Parathyroid adenoma (tissue), 2 donors: ENCODE measurements around the gene STX12.
"Not testable (repeated sequence)": the region's sequence is repeated elsewhere in the genome, so short reads cannot be mapped to it uniquely, and the experiment has no call there.

Experiments
- H2AFZ ChIP-seq: fragments of 300-600 bp; sonication (generic); one replicate; pipeline ENCODE4 v1.7.0; 2017; ENCODE audit warnings: antibody characterized with exemption, mild to moderate bottlenecking
- H3K27ac ChIP-seq: fragments of 300-600 bp; sonication (generic); one replicate; pipeline ENCODE4 v1.7.0; 2017
- H3K27me3 ChIP-seq: fragments of 300-600 bp; sonication (generic); one replicate; pipeline ENCODE4 v1.7.0; 2017; ENCODE audit warnings: low read length; ENCODE audit not compliant: control insufficient read depth, insufficient read depth
- H3K36me3 ChIP-seq: fragments of 300-600 bp; sonication (generic); one replicate; pipeline ENCODE4 v1.7.0; 2017; ENCODE audit warnings: low read length; ENCODE audit not compliant: control insufficient read depth, insufficient read depth
- H3K4me1 ChIP-seq: fragments of 300-600 bp; sonication (generic); one replicate; pipeline ENCODE4 v1.7.0; 2017; ENCODE audit warnings: control low read depth
- H3K4me2 ChIP-seq: fragments of 300-600 bp; sonication (generic); one replicate; pipeline ENCODE4 v1.7.0; 2017; ENCODE audit warnings: low read length
- H3K4me3 ChIP-seq: fragments of 300-600 bp; sonication (generic); one replicate; pipeline ENCODE4 v1.7.0; 2017; ENCODE audit warnings: low read depth, low read length
- H3K79me2 ChIP-seq: fragments of 300-600 bp; sonication (generic); one replicate; pipeline ENCODE4 v1.7.0; 2017; ENCODE audit warnings: control low read depth
- H3K9ac ChIP-seq: fragments of 300-600 bp; sonication (generic); one replicate; pipeline ENCODE4 v1.7.0; 2017; ENCODE audit warnings: mild to moderate bottlenecking
- H3K9me3 ChIP-seq: fragments of 300-600 bp; sonication (generic); one replicate; pipeline ENCODE4 v1.7.0; 2017; ENCODE audit warnings: low read length; ENCODE audit not compliant: control insufficient read depth
- TF ChIP-seq, protein P1 (sequence below): fragments of 300-600 bp; sonication (generic); IDR thresholded peaks from one replicate; pipeline ENCODE4 v1.7.0; 2017; ENCODE audit warnings: antibody characterized with exemption, mild to moderate bottlenecking
- donor health status: primary hyperparathyroidism.

STX12 gene

DNA sequence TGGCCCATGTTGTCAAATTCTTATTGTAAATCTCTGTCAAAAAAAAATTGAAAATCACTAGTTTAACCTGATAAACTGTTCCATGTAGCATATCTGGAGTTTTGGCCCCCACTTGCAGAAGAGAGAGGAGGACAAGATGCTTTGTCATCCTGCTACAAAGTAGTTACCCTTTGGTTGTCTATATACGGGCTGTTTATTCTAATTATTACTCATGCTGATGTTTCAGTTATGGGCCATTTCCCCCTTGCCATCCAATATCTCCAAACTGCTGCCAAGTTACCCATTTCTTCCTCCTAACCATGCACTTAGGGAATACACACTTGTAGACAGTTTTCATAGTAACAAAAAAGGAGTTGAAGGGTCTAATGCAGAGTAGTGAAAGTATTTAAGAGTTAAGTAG lies 22.6 kb downstream of the STX12 start:
- Histone ChIP-seq H3K4me1 (no peaks in the 10 kb centered on the region), H3K9ac (no peak overlapping the region), H3K27ac (no peak overlapping the region), H3K27me3 (no peaks in the 10 kb centered on the region), H3K79me2 (no peaks in the 10 kb centered on the region), H3K9me3 (no peaks in the 10 kb centered on the region), H3K4me3 (no peak overlapping the region), H3K4me2 (no peak overlapping the region), H3K36me3 (no peaks in the 10 kb centered on the region), H2AFZ (no peak overlapping the region)
- TF ChIP-seq, protein P1, sequence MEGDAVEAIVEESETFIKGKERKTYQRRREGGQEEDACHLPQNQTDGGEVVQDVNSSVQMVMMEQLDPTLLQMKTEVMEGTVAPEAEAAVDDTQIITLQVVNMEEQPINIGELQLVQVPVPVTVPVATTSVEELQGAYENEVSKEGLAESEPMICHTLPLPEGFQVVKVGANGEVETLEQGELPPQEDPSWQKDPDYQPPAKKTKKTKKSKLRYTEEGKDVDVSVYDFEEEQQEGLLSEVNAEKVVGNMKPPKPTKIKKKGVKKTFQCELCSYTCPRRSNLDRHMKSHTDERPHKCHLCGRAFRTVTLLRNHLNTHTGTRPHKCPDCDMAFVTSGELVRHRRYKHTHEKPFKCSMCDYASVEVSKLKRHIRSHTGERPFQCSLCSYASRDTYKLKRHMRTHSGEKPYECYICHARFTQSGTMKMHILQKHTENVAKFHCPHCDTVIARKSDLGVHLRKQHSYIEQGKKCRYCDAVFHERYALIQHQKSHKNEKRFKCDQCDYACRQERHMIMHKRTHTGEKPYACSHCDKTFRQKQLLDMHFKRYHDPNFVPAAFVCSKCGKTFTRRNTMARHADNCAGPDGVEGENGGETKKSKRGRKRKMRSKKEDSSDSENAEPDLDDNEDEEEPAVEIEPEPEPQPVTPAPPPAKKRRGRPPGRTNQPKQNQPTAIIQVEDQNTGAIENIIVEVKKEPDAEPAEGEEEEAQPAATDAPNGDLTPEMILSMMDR, result no peak

- Histone ChIP-seq H3K27me3 (no peaks in the 10 kb centered on the region), H3K27ac (no peak overlapping the region), H3K4me2 (no peak overlapping the region), H3K36me3 (no peaks in the 10 kb centered on the region), H3K4me1 (no peaks in the 10 kb centered on the region), H3K9ac (no peak overlapping the region), H3K4me3 (no peak overlapping the region), H2AFZ (no peak overlapping the region), H3K79me2 (no peaks in the 10 kb centered on the region), H3K9me3 (no peaks in the 10 kb centered on the region)
- TF ChIP-seq, protein P1, result no peak
These were observed 31.8 kb downstream of the STX12 start for GRCh38 chr1:27804791-27805190.

DNA sequence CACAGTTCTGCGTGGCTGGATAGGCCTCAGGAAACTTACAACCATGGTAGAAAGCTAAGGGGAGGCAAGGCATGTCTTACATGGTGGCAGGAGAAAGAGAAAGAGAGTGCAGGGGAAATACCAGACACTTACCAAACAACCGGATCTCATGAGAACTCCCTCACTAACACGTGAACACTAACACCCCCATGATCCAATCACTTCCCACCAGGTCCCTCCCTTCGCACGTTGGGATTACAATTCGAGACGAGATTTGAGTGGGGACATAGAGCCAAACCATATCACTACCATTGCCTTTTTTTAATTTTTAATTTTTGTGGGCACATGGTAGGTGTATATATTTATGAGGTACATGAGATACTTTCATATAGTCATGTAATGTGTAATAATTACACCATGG lies 33.7 kb downstream of the STX12 start:
- H3K27ac ChIP-seq, result no peak overlapping the region
- H2AFZ ChIP-seq, result no peak overlapping the region
- H3K27me3 ChIP-seq, result no peaks in the 10 kb centered on the region
- no peaks in the 10 kb centered on the region for H3K79me2 ChIP-seq
- no peak overlapping the region for H3K4me2 ChIP-seq
- TF ChIP-seq, protein P1, result no peak
- H3K4me1 ChIP-seq, result no peaks in the 10 kb centered on the region
- no peak overlapping the region for H3K9ac ChIP-seq
- H3K36me3 ChIP-seq, result no peaks in the 10 kb centered on the region
- H3K9me3 ChIP-seq, result no peaks in the 10 kb centered on the region
- H3K4me3 ChIP-seq, result no peak overlapping the region

DNA sequence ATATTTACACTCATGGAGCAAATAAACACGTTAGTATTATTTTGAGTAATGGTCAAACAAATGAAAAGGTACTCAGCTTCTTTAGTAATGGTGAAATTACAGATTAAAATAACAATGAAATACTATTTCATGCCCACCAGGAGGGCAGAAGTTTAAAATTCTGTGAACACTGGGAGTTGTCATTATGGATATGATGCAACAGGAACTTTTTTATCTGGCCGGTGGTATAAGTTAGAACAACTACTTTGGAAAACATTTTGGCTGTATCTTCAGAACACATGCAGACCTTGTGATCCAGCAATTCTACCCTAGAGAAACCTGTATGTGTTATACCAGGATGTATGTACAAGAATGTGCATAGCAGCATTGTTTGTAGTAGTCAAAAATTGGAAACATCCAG lies 34.4 kb downstream of the STX12 start:
- no peaks in the 10 kb centered on the region for H3K27me3 ChIP-seq
- H3K4me1 ChIP-seq, result no peaks in the 10 kb centered on the region
- H3K9ac ChIP-seq, result no peak overlapping the region
- no peaks in the 10 kb centered on the region for H3K79me2 ChIP-seq
- no peak overlapping the region for H3K4me3 ChIP-seq
- no peak overlapping the region for H2AFZ ChIP-seq
- TF ChIP-seq, protein P1, result no peak
- no peak overlapping the region for H3K27ac ChIP-seq
- H3K36me3 ChIP-seq, result no peaks in the 10 kb centered on the region
- no peaks in the 10 kb centered on the region for H3K9me3 ChIP-seq
- H3K4me2 ChIP-seq, result no peak overlapping the region

- not testable (repeated sequence) for H3K4me2 ChIP-seq, H3K36me3 ChIP-seq, H3K4me1 ChIP-seq, H3K79me2 ChIP-seq, H3K27me3 ChIP-seq, H3K9ac ChIP-seq, H2AFZ ChIP-seq, H3K4me3 ChIP-seq, H3K9me3 ChIP-seq, H3K27ac ChIP-seq
These were observed 35.1 kb downstream of the STX12 start for GRCh38 chr1:27808131-27808530.
